Hematopoietic multipotent progenitor cell treated with erythropoietin and hydrocortisone succinate and interleukin-3 and kit ligand, for 15 days (in vitro differentiated cells): ENCODE results near the gene KLHL15.
"Not testable (repeated sequence)": the region's sequence is repeated elsewhere in the genome, so short reads cannot be mapped to it uniquely, and the experiment has no call there.

ENCODE experiments used
- DNase-seq: peaks from one replicate; pipeline ENCODE4 v3.0.0-alpha.2; 2015; ENCODE audit warnings: low spot score

KLHL15 gene

DNA sequence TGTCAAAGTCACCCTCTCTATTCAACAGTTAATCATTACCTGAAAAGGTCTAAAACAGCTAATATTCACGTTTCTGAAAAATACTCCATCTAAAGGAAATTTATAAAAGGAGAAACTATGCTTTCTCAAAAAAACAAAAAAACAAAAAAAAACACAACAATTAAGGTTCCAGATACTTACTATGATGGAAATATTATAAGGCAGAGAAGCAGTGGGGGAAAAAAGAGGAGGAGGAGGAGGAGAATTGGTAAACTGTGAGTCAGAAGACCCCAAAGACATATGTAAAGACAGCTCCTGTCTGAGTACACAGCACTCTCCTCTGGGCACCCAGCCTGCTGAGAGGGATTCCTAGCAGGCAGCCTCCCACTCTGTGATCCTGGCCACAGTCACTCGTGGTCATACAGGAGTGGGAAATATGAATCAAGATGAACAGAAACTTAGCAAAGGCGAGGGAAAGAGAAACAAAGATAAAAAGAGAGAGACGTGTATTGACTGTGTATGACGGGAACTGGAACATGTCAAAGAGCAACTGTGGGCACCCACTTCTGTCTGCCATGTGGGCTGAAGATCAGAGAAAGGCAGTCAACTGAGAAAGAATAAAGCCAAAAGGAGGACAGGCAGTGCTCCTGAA, 12.5 kb downstream of the KLHL15 start:
- DNase-seq, result no peak

- DNase-seq, result no peak
These were observed 14.7 kb downstream of the KLHL15 start for GRCh38 chrX:24012266-24012665.

DNA sequence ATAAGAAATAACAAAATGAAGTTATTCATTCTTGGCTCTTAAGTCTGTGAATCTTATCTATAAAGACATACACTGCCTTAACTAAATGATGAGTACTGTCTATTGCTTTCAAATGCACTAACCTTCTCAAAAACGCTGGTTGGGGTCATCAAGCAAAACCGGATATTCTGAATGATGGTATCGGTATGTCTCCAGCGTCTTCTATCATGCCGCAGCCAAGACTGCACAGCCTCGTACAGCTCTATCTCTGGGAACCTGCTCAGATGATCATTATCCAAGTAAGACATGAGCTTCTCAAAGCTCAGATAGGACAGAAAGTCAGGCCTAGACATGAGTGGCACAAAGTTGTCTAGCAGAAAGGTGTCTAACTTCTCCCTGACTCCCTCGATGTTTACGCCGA, 21.1 kb downstream of the KLHL15 start:
- DNase-seq, result no peak

GRCh38 chrX:24005028-24005427, 22.0 kb downstream of the KLHL15 start:
- no peak for DNase-seq

DNA sequence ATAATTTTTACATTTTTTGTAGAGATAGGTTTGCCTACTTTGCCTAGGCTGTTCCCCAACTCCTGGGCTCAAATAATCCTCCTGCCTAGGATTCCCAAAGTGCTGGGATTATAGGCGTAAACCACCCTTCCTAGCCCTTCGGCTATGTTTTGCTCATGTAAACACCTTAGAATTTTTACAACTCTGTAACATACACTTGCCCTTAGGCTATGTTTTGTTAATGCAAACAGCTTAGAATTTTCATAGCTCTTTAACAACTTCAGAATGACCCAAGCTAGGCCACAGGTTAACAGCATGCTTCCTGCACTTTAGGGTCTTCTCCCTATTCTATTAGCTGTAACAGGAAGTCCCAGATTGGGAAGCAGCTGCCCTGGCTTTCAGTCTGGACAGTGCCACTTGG, 24.2 kb downstream of the KLHL15 start:
- no peak for DNase-seq

GRCh38 chrX:24002167-24002566, 24.8 kb downstream of the KLHL15 start:
- no peak for DNase-seq

DNA sequence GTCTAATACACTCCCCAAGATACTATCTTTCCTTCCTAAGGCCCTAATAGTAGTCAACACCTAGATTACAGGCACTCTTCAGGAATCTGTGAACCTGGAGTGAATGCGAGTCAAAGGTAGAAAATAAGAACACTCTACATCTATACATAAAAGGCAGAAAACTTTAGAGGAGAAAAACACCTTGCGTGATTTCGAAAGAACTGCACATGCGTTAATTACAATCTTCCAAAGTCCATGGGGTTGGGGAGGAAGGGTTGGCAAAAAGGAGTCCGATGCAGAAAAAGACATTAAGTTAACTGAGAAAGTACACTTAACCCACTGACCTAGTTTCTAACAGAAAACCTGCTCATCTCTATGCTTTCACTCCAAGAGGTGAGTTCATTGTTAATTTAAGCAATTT, 27.3 kb downstream of the KLHL15 start:
- DNase-seq, result no peak

GRCh38 chrX:23993012-23993633, 33.9 kb downstream of the KLHL15 start:
- no peak for DNase-seq

- no peak for DNase-seq
These were observed 34.6 kb downstream of the KLHL15 start for GRCh38 chrX:23992431-23992830.

DNA sequence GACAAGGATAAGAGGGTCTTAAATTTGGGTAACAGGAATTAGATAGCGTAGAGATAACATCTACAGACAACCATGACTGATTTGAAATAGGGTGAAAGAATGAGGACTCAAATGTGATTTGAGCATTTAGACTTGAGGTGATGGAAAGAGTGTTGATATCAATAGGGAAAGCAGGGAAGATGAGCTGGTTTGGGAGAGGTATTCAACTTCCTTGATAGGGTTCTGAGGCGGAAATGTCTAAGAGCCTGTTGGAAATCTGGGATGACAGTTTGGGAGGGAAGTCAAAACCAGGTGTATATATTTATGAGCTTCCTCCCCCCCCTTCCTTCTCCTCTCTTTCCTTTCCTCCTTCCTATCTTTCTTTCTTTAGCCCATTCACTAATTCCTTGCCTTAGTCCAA, 36.5 kb downstream of the KLHL15 start:
- no peak for DNase-seq

- no peak for DNase-seq
These were observed 37.3 kb downstream of the KLHL15 start for GRCh38 chrX:23989689-23990088.

DNA sequence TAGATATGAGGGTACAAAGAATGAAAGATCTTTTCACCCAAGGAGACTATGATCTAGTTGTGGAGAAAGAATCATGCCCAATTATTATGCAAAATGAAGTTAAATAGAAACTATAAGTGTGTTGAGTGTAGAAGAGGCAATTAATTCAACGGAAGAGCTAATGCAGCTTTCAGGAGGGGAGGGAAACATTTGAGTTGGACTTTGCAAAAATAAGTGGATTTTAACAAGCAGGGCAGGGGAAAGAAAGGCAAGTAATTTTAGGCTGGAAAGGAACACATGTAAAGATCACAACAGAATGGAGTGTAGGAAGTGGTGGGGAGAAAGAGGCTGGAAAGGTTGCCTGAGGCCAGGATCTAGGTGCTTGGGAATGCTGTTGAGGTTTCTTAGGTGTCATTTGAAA, 44.1 kb downstream of the KLHL15 start:
- DNase-seq, result no peak

DNA sequence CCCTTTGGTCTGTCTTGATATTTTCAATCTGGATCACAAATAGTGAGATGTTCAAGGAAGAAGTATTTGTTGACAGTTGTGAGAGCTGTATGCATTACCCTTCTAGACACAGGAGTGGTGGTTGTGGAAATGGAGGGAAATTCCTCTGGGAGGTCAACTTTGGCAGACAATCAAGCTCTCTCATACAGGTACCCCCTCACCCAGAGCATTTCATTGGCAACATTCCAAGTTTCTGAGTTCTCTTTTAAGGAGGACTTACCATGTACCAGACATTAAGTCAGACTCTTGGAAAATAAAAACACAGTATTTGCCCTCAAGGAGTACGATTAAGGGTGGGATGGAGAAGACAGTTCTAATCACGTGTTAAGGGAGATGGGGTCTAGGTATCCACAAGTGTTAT, 45.3 kb downstream of the KLHL15 start:
- DNase-seq, result no peak

DNA sequence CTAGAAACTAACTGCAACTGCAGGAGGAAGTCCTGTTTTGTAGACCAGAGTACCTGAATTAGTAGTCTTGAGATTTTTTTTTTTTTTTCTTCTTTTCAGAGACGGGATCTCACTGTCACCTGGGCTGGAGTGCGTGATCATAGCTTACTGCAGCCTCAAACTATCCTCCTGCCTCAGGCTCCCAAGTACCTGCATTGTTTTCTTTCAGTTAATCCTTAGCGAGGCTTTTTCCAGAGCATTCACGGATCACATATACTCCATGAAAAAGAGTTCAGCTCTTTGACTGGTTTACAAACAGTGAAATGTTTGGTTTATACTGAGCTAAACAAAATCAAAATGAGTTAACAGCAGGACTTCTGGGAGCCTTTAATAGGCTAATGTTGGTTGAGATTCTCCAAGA, 45.8 kb downstream of the KLHL15 start:
- DNase-seq, result no peak

DNA sequence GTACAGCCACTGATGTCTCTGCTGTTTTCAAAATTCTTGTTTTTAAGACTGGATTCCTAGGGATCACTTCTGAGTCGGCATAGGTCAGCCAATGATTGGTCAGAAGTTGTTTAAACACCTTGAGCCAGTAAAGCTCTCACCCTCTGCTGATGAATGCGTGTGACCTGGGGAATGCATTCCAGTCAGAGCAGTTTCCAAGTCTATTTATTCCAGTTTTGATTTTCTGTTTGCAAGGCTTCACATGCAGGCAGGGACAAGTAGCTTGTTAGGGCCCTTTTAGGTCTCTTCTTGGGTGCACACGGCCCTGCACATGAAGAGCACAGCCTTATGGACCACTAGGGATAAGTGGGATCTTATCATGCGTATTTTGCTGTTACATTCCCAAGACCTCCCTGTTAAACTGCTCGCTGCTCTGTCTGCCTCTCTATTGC, 47.0 kb downstream of the KLHL15 start:
- no peak for DNase-seq

DNA sequence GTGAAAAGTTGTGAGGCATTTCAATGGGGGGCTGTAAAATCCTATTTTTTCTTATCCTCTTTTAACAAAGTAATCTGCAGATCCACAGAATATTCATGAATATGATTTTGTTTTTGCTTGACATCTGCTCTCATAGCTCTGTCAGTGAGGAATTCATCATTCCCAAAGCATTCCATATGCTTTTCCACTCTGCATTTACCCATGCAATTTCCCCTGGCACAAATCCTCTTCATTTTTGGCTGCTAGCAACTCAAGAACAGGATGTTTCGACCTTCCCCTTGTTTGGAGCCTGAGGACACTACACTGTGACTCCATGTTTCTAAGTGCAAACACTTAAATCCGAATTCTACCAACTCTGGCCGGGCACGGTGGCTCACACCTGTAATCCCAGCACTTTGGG, 48.5 kb downstream of the KLHL15 start:
- DNase-seq, result no peak

- DNase-seq, result not testable (repeated sequence)
These were observed 61.4 kb downstream of the KLHL15 start for GRCh38 chrX:23965630-23966029.

DNA sequence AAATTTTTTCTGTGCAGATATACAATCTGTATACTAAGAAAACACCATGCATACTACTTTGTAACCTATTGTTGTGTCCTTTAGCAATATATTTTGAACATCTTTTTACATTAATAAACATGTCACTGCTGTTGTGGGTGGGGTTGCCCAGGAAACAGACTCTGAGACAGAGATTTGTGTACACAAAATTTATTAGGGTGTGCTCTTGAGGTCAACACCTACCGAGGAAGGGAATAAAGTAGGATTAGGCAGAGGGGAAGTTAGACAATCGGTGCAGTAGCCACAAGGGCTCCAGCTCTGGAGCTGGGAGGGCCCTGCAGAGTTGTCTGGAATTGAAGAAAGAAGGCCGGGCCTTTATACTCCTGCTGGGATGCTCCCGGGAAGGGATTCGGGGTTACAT, 62.8 kb downstream of the KLHL15 start:
- no peak for DNase-seq

- no peak for DNase-seq
These were observed 67.2 kb downstream of the KLHL15 start for GRCh38 chrX:23959781-23960180.

DNA sequence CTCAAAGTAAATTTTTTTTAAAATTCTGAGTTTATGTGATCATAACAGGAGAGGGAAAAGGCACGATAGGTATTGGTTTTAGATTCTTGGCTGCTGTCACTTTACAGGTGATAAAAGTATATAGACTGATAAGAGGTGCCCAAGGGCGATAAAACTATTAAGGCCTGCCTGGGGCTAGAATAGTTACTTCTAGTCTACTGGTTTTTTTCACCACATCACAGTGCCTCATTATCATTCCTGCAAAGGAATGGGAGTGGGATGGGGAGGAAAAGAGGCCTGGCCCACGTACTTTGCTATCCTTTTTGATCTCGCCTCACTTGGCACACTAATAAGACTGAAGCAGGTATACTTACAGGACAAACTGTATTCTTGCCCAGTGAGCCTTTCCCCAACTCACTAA, 72.6 kb downstream of the KLHL15 start:
- no peak for DNase-seq

DNA sequence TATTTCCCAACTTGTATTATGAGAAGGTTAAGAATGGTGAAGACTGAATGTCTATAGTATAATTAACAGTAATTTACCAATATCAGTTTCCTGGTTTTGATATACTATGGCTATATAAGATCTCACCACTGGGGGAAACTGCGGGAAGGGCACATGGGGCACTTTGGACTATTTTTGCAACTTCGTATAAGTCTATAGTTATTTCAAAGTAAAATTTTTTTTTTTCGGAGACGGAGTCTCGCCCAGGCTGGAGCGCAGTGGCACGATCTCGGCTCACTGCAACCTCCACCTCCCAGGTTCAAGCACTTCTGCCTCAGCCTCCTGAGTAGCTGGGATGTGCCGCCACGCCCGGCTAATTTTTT, 73.1 kb downstream of the KLHL15 start:
- peak; percentile 12 for DNase-seq

DNA sequence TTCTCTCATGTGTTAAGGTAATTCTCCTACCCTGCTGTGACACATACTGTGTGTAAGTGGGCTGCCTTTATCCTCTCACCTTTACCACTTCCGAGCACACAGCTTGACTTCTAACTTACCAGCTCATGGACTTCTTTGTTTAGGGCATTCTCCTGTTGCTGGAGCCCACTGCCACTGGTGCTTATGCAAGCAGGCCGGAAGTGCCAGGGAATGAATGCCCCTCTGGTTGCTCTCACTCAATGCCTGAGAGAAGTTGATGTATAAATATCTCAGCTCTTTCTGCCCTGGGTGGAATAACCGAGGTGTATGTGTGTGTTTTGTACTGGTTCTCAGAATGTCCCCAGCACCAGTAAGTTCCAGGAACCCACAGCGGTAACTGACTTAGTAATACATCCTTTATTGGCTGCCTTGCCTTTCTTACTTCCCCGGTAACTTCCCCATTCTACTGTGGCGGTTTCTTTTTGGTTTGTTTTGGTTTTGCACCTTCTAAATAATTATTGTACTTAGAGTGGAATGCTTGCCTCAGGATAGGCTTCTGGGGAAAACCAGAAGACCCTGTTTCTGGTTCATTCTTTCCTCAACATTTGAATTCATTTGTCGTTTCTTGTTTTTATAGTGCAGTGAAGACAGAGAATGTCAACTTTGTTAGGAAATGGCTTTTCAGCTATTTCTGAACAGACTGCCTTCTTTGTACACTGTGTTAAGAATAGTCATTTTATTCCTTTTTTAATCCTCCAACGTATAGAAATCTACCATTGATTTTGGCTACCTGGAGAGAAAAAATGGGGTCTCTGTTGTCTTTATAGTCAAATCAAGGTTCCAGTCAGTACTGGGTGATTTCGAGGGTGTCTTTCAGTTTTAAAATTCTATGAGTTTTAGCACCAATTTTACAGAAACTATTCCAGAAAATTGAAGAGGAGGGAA, 73.7 kb downstream of the KLHL15 start:
- DNase-seq, result peak; percentile 12

DNA sequence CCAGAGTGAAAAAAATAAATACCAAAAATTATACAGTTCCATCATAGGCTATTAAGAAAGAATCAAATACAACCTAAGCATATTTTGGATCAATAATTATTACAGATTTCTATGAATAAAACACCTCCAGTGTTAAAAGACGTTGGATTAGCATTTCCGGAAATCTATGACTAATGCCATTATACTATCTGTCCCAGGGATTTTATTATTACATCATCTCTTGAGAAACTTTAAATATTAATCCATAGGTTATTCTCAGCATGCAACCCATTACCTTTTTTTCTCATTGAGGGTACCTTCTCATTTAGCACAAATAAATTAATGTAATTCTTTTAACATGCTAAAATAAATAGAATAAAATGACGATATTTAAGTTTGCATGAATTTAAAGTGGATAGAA, 74.6 kb downstream of the KLHL15 start:
- no peak for DNase-seq
